Spleen (tissue), 7 donors: Measurements from ENCODE around the gene PEX5L.

Source experiments
- POLR2A ChIP-seq, 3 donors: fragments of 450-650 bp; IDR thresholded peaks; one replicate each; pipeline ENCODE4 v1.5.1; 2017; ENCODE audit warnings: antibody characterized with exemption in 3 of 3, mild to moderate bottlenecking in 1 of 3
- TF ChIP-seq, protein P1 (sequence below), 11 experiments: fragments of 200-600 bp in 7 of 11; fragments of 450-650 bp in 4 of 11; sonication (generic) in 4 of 11; IDR thresholded peaks in 8 of 11; conservative IDR thresholded peaks in 3 of 11; 1 replicate in 7 of 11; 2 replicates in 4 of 11; pipeline versions ENCODE4 v1.4.0 to v1.8.0; 2016 to 2021; ENCODE audit warnings: antibody characterized with exemption in 11 of 11, inconsistent platforms in 4 of 11, mild to moderate bottlenecking in 1 of 11
- donor health status: DM: no; HTN: no; CAD: no; lungs with moderate emphysema.
- donor health status: DM: no; HTN: no; CAD: no.
- donor health status: DM: no; HTN: no; CAD: no.

- TF ChIP-seq, protein P1, sequence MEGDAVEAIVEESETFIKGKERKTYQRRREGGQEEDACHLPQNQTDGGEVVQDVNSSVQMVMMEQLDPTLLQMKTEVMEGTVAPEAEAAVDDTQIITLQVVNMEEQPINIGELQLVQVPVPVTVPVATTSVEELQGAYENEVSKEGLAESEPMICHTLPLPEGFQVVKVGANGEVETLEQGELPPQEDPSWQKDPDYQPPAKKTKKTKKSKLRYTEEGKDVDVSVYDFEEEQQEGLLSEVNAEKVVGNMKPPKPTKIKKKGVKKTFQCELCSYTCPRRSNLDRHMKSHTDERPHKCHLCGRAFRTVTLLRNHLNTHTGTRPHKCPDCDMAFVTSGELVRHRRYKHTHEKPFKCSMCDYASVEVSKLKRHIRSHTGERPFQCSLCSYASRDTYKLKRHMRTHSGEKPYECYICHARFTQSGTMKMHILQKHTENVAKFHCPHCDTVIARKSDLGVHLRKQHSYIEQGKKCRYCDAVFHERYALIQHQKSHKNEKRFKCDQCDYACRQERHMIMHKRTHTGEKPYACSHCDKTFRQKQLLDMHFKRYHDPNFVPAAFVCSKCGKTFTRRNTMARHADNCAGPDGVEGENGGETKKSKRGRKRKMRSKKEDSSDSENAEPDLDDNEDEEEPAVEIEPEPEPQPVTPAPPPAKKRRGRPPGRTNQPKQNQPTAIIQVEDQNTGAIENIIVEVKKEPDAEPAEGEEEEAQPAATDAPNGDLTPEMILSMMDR (IDR thresholded peaks at IDR 0.05 in 8 of 11, conservative IDR thresholded peaks at IDR 0.05 in 3 of 11) = no peak
- TF ChIP-seq POLR2A (IDR thresholded peaks at IDR 0.05) = no peak
These were observed 22.6 kb upstream of the PEX5L start for GRCh38 chr3:180059356-180059755.
